ENCODE results near the gene HOXC12. TPM values are rescaled to one million over a fixed set of nuclear protein-coding genes. Genes with fewer than 3 reads are reported as not detected.

The HOXC12 gene
- total RNA-seq, 4 donors from 2014 or later, result not detected

DNA sequence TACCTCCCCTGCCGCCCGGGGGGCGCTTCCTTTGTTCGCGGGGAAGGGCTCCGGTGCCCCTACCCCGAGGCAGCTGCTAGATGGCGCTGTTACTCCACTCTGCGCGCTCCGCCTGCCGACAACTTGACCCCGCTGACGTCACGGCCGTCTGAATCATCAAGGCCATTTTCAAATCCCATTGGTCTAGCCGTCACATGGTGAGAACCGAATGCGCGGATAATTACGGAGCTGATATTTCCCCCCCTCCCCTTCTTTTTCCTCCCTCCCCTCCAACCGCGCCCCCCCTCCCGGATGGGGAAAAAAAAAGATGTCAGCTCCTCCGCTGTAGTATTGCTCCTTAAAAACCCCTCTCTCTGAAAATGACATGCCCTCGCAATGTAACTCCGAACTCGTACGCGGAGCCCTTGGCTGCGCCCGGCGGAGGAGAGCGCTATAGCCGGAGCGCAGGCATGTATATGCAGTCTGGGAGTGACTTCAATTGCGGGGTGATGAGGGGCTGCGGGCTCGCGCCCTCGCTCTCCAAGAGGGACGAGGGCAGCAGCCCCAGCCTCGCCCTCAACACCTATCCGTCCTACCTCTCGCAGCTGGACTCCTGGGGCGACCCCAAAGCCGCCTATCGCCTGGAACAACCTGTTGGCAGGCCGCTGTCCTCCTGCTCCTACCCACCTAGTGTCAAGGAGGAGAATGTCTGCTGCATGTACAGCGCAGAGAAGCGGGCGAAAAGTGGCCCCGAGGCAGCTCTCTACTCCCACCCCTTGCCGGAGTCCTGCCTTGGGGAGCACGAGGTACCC is 30.4 kb downstream of the HOXC12 start, which contains the start of gene HOXC10:
HOXC10 (plus strand) TSS at position 246 of the 791 bp plus-strand sequence; CDS start at position 360, 114 bp downstream.
- H3K4me3 ChIP-seq, result peak within 1 kb of the TSS; percentile 21 to 55 (median 32)
- no peak for TF ChIP-seq POLR2A (IDR thresholded peaks at IDR 0.05)
- TF ChIP-seq, protein P1, sequence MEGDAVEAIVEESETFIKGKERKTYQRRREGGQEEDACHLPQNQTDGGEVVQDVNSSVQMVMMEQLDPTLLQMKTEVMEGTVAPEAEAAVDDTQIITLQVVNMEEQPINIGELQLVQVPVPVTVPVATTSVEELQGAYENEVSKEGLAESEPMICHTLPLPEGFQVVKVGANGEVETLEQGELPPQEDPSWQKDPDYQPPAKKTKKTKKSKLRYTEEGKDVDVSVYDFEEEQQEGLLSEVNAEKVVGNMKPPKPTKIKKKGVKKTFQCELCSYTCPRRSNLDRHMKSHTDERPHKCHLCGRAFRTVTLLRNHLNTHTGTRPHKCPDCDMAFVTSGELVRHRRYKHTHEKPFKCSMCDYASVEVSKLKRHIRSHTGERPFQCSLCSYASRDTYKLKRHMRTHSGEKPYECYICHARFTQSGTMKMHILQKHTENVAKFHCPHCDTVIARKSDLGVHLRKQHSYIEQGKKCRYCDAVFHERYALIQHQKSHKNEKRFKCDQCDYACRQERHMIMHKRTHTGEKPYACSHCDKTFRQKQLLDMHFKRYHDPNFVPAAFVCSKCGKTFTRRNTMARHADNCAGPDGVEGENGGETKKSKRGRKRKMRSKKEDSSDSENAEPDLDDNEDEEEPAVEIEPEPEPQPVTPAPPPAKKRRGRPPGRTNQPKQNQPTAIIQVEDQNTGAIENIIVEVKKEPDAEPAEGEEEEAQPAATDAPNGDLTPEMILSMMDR (IDR thresholded peaks at IDR 0.05), result peak; percentile 14 to 76 (median 60)
- intact Hi-C loops (cut with DNase I), result no loop called here
- WGBS, 2 donors, result 1 to 23% methylated on average over 7 to 15 of the region's 55 CpGs
- no peak within 1 kb of the TSS for H3K27ac ChIP-seq
- H3K27me3 ChIP-seq, result peaks cover 44 to 100% (median 80%) of the 10 kb centered on the region in 4 donors
- H3K4me1 ChIP-seq, result peaks cover 18 to 42% (median 20%) of the 10 kb centered on the region in 3 donors
- H3K36me3 ChIP-seq, result no peaks in the 10 kb centered on the region
- DNase-seq, result peak; percentile 6
- no peaks in the 10 kb centered on the region for H3K9me3 ChIP-seq

- DNase-seq, result no peak
Measured at GRCh38 chr12:53985692-53985993, 30.9 kb downstream of the HOXC12 start.

GRCh38 chr12:53985994-53986685 is 31.4 kb downstream of the HOXC12 start:
- 0 to 5% methylated on average over 11 to 13 of the region's 50 CpGs for WGBS, 2 donors
- no peaks in the 10 kb centered on the region for H3K9me3 ChIP-seq
- H3K4me3 ChIP-seq, result peak overlapping the region; percentile 21 to 55 (median 32)
- no peak for DNase-seq
- peaks cover 18 to 47% (median 20%) of the 10 kb centered on the region in 3 donors for H3K4me1 ChIP-seq
- H3K36me3 ChIP-seq, result no peaks in the 10 kb centered on the region
- intact Hi-C loops (cut with DNase I), result no loop called here
- TF ChIP-seq, protein P1 (IDR thresholded peaks at IDR 0.05), result peak in 1 of 6 experiments; percentile 30
- no peak for TF ChIP-seq POLR2A (IDR thresholded peaks at IDR 0.05)
- H3K27me3 ChIP-seq, result peaks cover 43 to 100% (median 90%) of the 10 kb centered on the region in 4 donors
- no peak overlapping the region for H3K27ac ChIP-seq

More at GRCh38 chr12:53985692-53985993, 30.9 kb downstream of the HOXC12 start:
- no peaks in the 10 kb centered on the region for H3K36me3 ChIP-seq
- H3K27me3 ChIP-seq, result peaks cover 43 to 100% (median 85%) of the 10 kb centered on the region in 4 donors
- no peak for TF ChIP-seq POLR2A (IDR thresholded peaks at IDR 0.05)
- TF ChIP-seq, protein P1 (IDR thresholded peaks at IDR 0.05), result no peak
- H3K4me1 ChIP-seq, result peaks cover 18 to 44% (median 20%) of the 10 kb centered on the region in 3 donors
- intact Hi-C loops (cut with DNase I), result no loop called here
- WGBS, 2 donors, result no CpG with 5 or more reads among the region's 21 CpGs
- no peak overlapping the region for H3K27ac ChIP-seq
- H3K9me3 ChIP-seq, result no peaks in the 10 kb centered on the region
- H3K4me3 ChIP-seq, result peak overlapping the region; percentile 21 to 55 (median 32)

- Histone ChIP-seq H3K9me3 (no peaks in the 10 kb centered on the region), H3K27ac (no peak overlapping the region), H3K4me1 (peaks cover 18 to 47% (median 20%) of the 10 kb centered on the region in 3 donors), H3K36me3 (no peaks in the 10 kb centered on the region), H3K27me3 (peaks cover 44 to 100% (median 92%) of the 10 kb centered on the region in 4 donors), H3K4me3 (no peak overlapping the region)
- no peak for TF ChIP-seq POLR2A (IDR thresholded peaks at IDR 0.05)
- TF ChIP-seq, protein P1 (IDR thresholded peaks at IDR 0.05), result no peak
- 32 to 38% methylated on average over 18 to 20 of the region's 21 CpGs for WGBS, 2 donors
- no peak for DNase-seq
- intact Hi-C loops (cut with DNase I), result no loop called here
Measured at GRCh38 chr12:53986686-53987483, 32.2 kb downstream of the HOXC12 start.

Measured in esophagus squamous epithelium (tissue), 5 donors.